Measurements from ENCODE around the gene ADO.

Gene ADO

DNA sequence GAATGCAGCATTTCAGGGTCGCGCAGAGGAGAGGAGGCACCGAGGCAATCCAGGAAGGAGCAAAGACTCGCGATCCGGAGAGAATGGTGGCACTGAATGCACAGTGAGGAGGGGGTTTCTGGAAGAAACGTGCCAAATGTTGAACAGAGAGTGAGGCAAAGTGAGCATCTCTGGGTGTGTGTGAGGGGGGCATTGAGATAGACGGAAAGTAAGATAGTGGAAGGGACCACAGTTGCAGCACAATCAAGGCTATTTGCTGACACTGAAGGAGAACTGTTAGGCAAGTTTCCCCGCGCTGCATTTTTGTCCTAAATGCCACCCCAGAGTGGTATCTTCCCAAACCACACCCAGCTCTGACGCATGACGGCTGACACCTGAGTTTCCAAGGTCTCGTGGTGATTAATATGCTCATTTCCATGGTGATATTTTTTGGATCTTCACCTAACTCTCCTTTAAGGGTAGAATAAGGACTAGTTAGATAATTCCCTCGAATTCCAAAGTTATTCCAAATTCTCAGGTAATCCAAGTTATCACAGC is 14.4 kb upstream of the ADO start:
- TF ChIP-seq, protein P1, sequence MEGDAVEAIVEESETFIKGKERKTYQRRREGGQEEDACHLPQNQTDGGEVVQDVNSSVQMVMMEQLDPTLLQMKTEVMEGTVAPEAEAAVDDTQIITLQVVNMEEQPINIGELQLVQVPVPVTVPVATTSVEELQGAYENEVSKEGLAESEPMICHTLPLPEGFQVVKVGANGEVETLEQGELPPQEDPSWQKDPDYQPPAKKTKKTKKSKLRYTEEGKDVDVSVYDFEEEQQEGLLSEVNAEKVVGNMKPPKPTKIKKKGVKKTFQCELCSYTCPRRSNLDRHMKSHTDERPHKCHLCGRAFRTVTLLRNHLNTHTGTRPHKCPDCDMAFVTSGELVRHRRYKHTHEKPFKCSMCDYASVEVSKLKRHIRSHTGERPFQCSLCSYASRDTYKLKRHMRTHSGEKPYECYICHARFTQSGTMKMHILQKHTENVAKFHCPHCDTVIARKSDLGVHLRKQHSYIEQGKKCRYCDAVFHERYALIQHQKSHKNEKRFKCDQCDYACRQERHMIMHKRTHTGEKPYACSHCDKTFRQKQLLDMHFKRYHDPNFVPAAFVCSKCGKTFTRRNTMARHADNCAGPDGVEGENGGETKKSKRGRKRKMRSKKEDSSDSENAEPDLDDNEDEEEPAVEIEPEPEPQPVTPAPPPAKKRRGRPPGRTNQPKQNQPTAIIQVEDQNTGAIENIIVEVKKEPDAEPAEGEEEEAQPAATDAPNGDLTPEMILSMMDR (IDR thresholded peaks at IDR 0.05; ENCODE audit: insufficient read depth, low read length, poor library complexity, severe bottlenecking): no peak
- no peak overlapping the region for H3K4me3 ChIP-seq (replicated peaks; ENCODE audit: low read depth, low read length)
- no peak for DNase-seq (ENCODE audit: extremely low read depth, insufficient read length)
- H3K36me3 ChIP-seq (ENCODE audit: control insufficient read depth, insufficient read depth, low read length): no peaks in the 10 kb centered on the region
- no peaks in the 10 kb centered on the region for H3K27me3 ChIP-seq (replicated peaks; ENCODE audit: control insufficient read depth, insufficient read depth, low read length)

DNA sequence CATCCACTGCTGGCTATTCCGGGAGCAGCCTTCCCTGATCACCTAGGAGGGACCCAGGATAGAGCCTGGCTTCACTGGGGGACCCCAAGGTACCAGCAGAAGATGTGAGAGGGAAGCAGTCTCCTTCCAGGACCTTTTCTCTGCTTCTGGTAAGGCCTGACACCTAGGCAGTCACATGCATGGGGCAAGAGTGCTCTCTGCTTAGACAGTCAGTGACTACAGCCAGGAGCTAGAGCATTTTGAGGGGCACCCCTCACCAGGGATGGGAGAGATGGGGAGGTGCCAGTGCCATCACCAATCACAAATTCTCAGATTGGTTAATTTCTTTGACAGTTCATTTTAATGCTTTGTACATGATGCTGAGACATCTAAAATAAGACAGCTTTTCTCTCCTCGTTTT is 13.9 kb upstream of the ADO start:
- no peak overlapping the region for H3K4me3 ChIP-seq (replicated peaks; ENCODE audit: low read depth, low read length)
- no peaks in the 10 kb centered on the region for H3K36me3 ChIP-seq (ENCODE audit: control insufficient read depth, insufficient read depth, low read length)
- TF ChIP-seq, protein P1 (IDR thresholded peaks at IDR 0.05; ENCODE audit: insufficient read depth, low read length, poor library complexity, severe bottlenecking): no peak

DNA sequence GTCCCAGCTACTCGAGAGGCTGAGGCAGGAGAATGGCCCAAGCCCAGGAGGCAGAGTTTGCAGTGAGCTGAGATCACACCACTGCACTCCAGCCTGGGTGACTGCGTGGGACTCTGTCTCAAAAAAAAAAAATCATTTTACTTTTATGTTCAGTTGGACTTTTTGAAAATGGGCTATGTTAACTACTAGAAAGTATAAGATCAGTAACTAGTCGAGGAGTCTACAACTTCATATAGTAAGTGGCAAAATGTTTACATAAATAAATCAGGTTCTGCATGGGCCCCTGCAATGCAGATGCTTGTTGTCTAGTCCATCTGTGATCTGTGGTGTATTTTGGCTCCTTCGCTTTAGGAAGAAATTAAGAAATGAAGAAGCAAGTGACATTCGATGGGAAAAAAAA is 12.3 kb upstream of the ADO start:
- Histone ChIP-seq H3K36me3 (ENCODE audit: control insufficient read depth, insufficient read depth, low read length) (no peaks in the 10 kb centered on the region), H3K4me3 (replicated peaks; ENCODE audit: low read depth, low read length) (no peak overlapping the region), H3K27me3 (replicated peaks; ENCODE audit: control insufficient read depth, insufficient read depth, low read length) (no peaks in the 10 kb centered on the region)
- TF ChIP-seq, protein P1 (IDR thresholded peaks at IDR 0.05; ENCODE audit: insufficient read depth, low read length, poor library complexity, severe bottlenecking): no peak
- DNase-seq (ENCODE audit: extremely low read depth, insufficient read length): no peak

More for the DNA sequence above, 13.9 kb upstream of the ADO start:
- no peak for DNase-seq (ENCODE audit: extremely low read depth, insufficient read length)
- H3K27me3 ChIP-seq (replicated peaks; ENCODE audit: control insufficient read depth, insufficient read depth, low read length): no peaks in the 10 kb centered on the region

DNA sequence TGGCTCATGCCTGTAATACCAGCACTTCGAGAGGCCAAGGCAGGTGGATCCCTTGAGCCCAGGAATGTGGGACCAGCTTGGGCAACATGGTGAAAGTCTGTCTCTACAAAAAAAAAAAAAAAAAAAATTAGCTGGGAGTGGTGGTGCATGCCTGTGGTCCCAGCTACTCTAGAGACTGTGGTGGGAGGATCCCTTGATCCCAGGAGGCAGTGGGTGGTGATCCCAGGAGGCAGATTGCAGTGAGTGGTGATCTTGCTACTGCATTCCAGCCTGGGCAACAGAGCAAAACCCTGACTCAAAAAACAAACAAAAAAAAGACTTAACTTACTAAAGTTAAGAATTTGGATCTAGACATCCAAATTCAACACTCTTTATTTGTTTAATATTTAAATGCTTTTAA is 10.2 kb upstream of the ADO start:
- no peaks in the 10 kb centered on the region for H3K36me3 ChIP-seq (ENCODE audit: control insufficient read depth, insufficient read depth, low read length)
- DNase-seq (ENCODE audit: extremely low read depth, insufficient read length): no peak
- TF ChIP-seq, protein P1 (IDR thresholded peaks at IDR 0.05; ENCODE audit: insufficient read depth, low read length, poor library complexity, severe bottlenecking): no peak
- H3K27me3 ChIP-seq (replicated peaks; ENCODE audit: control insufficient read depth, insufficient read depth, low read length): no peaks in the 10 kb centered on the region
- H3K4me3 ChIP-seq (replicated peaks; ENCODE audit: low read depth, low read length): no peak overlapping the region

DNA sequence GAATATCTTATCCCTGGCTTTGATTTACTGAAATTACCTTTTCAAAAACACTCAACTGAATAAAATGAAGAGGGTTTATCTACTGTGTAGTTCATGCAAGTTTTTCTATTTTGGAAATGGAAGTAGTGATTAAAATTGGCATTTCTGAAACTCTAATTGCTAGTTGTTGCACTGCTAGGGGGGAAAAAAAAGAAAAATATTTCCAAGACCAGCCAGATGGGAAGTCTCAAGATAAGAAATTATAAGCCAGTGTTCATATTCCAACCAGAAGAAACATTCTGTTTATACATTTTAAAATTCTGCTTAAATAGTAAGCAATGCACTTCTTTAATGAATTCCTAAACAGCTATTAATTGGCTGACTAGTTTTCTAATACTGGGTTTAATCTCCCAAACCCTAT is 9.4 kb upstream of the ADO start:
- H3K4me3 ChIP-seq (replicated peaks; ENCODE audit: low read depth, low read length): no peak overlapping the region
- H3K27me3 ChIP-seq (replicated peaks; ENCODE audit: control insufficient read depth, insufficient read depth, low read length): no peaks in the 10 kb centered on the region
- DNase-seq (ENCODE audit: extremely low read depth, insufficient read length): no peak
- no peaks in the 10 kb centered on the region for H3K36me3 ChIP-seq (ENCODE audit: control insufficient read depth, insufficient read depth, low read length)
- TF ChIP-seq, protein P1 (IDR thresholded peaks at IDR 0.05; ENCODE audit: insufficient read depth, low read length, poor library complexity, severe bottlenecking): no peak

DNA sequence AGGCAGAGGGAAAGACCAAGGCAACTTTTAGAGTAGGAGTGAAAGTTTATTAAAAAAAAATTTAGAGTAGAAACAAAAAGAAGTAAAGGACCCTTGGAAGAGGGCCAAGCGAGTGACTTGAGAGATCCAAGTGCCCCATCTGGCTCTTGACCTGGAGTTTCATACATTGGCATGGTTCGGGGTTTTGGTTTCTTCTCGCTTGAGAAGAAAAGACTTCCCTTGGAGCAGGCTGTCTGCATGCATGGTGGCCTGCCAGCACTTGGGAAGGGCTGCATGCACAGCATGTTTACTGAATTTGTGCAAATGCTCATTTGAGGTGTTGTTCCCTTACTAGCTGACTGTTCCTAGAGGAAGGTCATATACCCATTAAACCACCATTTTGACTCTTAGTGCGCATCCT is 8.8 kb upstream of the ADO start:
- Histone ChIP-seq H3K27me3 (replicated peaks; ENCODE audit: control insufficient read depth, insufficient read depth, low read length) (no peaks in the 10 kb centered on the region), H3K4me3 (replicated peaks; ENCODE audit: low read depth, low read length) (no peak overlapping the region), H3K36me3 (ENCODE audit: control insufficient read depth, insufficient read depth, low read length) (no peaks in the 10 kb centered on the region)
- DNase-seq (ENCODE audit: extremely low read depth, insufficient read length): no peak
- TF ChIP-seq, protein P1 (IDR thresholded peaks at IDR 0.05; ENCODE audit: insufficient read depth, low read length, poor library complexity, severe bottlenecking): no peak
